PC-9 (cell line): ENCODE data around the gene NAT9. TPM values are rescaled to one million over a fixed set of nuclear protein-coding genes. Genes with fewer than 3 reads are reported as not detected.

Source experiments
- BruUV-seq: library from RNA; stranded (reverse); fragments of 400-500 nt; replicated peaks from 2 replicates; lab custom pipeline; 2021; lab: Mats Ljungman, UMichigan
- CTCF ChIA-PET: fragments of 300-600 bp; sonication (Branson Sonifier 250); formaldehyde crosslinking; loops from one replicate; lab custom pipeline; 2022; ENCODE audit warnings: antibody characterized with exemption; lab: Charles Lee
- POLR2A ChIA-PET: fragments of 300-600 bp; sonication (Branson Sonifier 250); formaldehyde crosslinking; loops from one replicate; lab custom pipeline; 2022; ENCODE audit warnings: antibody characterized with exemption; ENCODE audit not compliant: unreplicated experiment; lab: Charles Lee
- DNase-seq, 2 experiments: peaks; one replicate each; pipeline versions ENCODE4 v3.0.0 to v3.0.0-alpha.2; 2015 to 2022; ENCODE audit warnings: mixed read lengths in 1 of 2
- H2AFZ ChIP-seq: fragments of 200-600 bp; sonication (generic); 2 replicates; pipeline ENCODE4 v1.8.1; 2017; ENCODE audit warnings: antibody characterized with exemption
- H3F3A ChIP-seq: fragments of 200-600 bp; sonication (generic); 2 replicates; pipeline ENCODE4 v1.8.1; 2017; ENCODE audit warnings: antibody characterized with exemption, mild to moderate bottlenecking, low read depth; ENCODE audit not compliant: insufficient read depth
- H3K27ac ChIP-seq: fragments of 200-600 bp; sonication (generic); 2 replicates; pipeline ENCODE4 v1.6.1; 2016; ENCODE audit warnings: mixed run types
- H3K27me3 ChIP-seq: fragments of 200-600 bp; sonication (generic); 2 replicates; pipeline ENCODE4 v1.6.1; 2016; ENCODE audit warnings: low read depth, mixed run types; ENCODE audit not compliant: insufficient read depth
- H3K36me3 ChIP-seq: fragments of 200-600 bp; sonication (generic); 2 replicates; pipeline ENCODE4 v1.6.1; 2016; ENCODE audit warnings: low read depth, mixed run types
- H3K4me1 ChIP-seq: fragments of 200-600 bp; sonication (generic); replicated peaks from 2 replicates; pipeline ENCODE4 v1.6.1; 2016; ENCODE audit warnings: mixed run types; ENCODE audit not compliant: insufficient read depth
- H3K4me2 ChIP-seq: fragments of 200-600 bp; sonication (generic); 2 replicates; pipeline ENCODE4 v1.6.1; 2017; ENCODE audit warnings: mixed run types
- H3K4me3 ChIP-seq: fragments of 200-600 bp; sonication (generic); 2 replicates; pipeline ENCODE4 v1.6.1; 2016; ENCODE audit warnings: mixed run types
- H3K79me2 ChIP-seq: fragments of 200-600 bp; sonication (generic); 2 replicates; pipeline ENCODE4 v1.6.1; 2017; ENCODE audit warnings: low read depth, mixed run types
- H3K9me2 ChIP-seq: fragments of 200-600 bp; sonication (generic); 2 replicates; pipeline ENCODE4 v1.8.1; 2017; ENCODE audit warnings: mild to moderate bottlenecking; ENCODE audit not compliant: insufficient read depth
- H3K9me3 ChIP-seq: fragments of 200-600 bp; sonication (generic); 2 replicates; pipeline ENCODE4 v1.8.1; 2016; ENCODE audit warnings: low read depth; ENCODE audit not compliant: insufficient read depth
- H4K20me1 ChIP-seq: fragments of 200-600 bp; sonication (generic); 2 replicates; pipeline ENCODE4 v1.8.1; 2017; ENCODE audit not compliant: insufficient read depth
- CTCF ChIP-seq: fragments of 200-600 bp; sonication (generic); conservative IDR thresholded peaks from 2 replicates; pipeline ENCODE4 v1.6.1; 2017; ENCODE audit warnings: mixed run types, antibody characterized with exemption, mild to moderate bottlenecking, moderate library complexity
- EZH2 ChIP-seq: fragments of 200-600 bp; sonication (generic); IDR thresholded peaks from 2 replicates; pipeline ENCODE4 v1.8.0; 2017; ENCODE audit warnings: antibody characterized with exemption, low read depth
- intact Hi-C: fragments of 100-400 bp; cut with micrococcal nuclease; formaldehyde crosslinking; loops from one replicate; pipeline ENCODE4 v1.10.0; 2022; ENCODE audit not compliant: unreplicated experiment
- total RNA-seq: library from RNA; stranded (reverse); gene quantifications from 2 replicates; pipeline ENCODE4 v1.2.3, GENCODE V29; 2021

The NAT9 gene
- total RNA-seq, 1 experiment from 2014 or later: 31.5 TPM

GRCh38 chr17:74819801-74820436, 43.8 kb upstream of the NAT9 start:
- Histone ChIP-seq H3K79me2 (no peaks in the 10 kb centered on the region), H3F3A (no peaks in the 10 kb centered on the region), H3K27me3 (no peaks in the 10 kb centered on the region), H3K9me2 (no peaks in the 10 kb centered on the region), H3K4me3 (no peak overlapping the region), H3K4me1 (no peaks in the 10 kb centered on the region), H4K20me1 (no peaks in the 10 kb centered on the region), H3K36me3 (no peaks in the 10 kb centered on the region), H2AFZ (no peak overlapping the region), H3K27ac (no peak overlapping the region), H3K9me3 (no peaks in the 10 kb centered on the region), H3K4me2 (no peak overlapping the region)
- intact Hi-C loops: no loop called here
- ChIA-PET POLR2A (no interaction called here), CTCF (no interaction called here)
- no peak for DNase-seq
- TF ChIP-seq EZH2 (no peak), CTCF (no peak)
- no TSS peak for BruUV-seq

- CTCF ChIA-PET: no interaction called here
- H3K9me2 ChIP-seq: no peaks in the 10 kb centered on the region
- no peaks in the 10 kb centered on the region for H3F3A ChIP-seq
- H3K4me1 ChIP-seq: no peaks in the 10 kb centered on the region
- no peaks in the 10 kb centered on the region for H3K27me3 ChIP-seq
- no peaks in the 10 kb centered on the region for H3K36me3 ChIP-seq
- BruUV-seq: no TSS peak
- TF ChIP-seq CTCF (no peak), EZH2 (no peak)
- no peak overlapping the region for H2AFZ ChIP-seq
- H3K9me3 ChIP-seq: no peaks in the 10 kb centered on the region
- no peak overlapping the region for H3K27ac ChIP-seq
- no peak overlapping the region for H3K4me3 ChIP-seq
- POLR2A ChIA-PET: no interaction called here
- no peak for DNase-seq
- H3K79me2 ChIP-seq: no peaks in the 10 kb centered on the region
- intact Hi-C loops: no loop called here
- no peak overlapping the region for H3K4me2 ChIP-seq
- H4K20me1 ChIP-seq: no peaks in the 10 kb centered on the region
Observed at GRCh38 chr17:74818291-74818938, 42.3 kb upstream of the NAT9 start.

- H3K9me2 ChIP-seq: no peaks in the 10 kb centered on the region
- H3K9me3 ChIP-seq: no peaks in the 10 kb centered on the region
- intact Hi-C loops: no loop called here
- no peak overlapping the region for H3K27ac ChIP-seq
- no peak for TF ChIP-seq CTCF
- no peak for TF ChIP-seq EZH2
- ChIA-PET POLR2A (no interaction called here), CTCF (no interaction called here)
- H3F3A ChIP-seq: no peaks in the 10 kb centered on the region
- H3K79me2 ChIP-seq: no peaks in the 10 kb centered on the region
- no peak overlapping the region for H3K4me2 ChIP-seq
- H3K36me3 ChIP-seq: no peaks in the 10 kb centered on the region
- H4K20me1 ChIP-seq: no peaks in the 10 kb centered on the region
- DNase-seq: no peak
- no peak overlapping the region for H2AFZ ChIP-seq
- no peak overlapping the region for H3K4me3 ChIP-seq
- no peaks in the 10 kb centered on the region for H3K4me1 ChIP-seq
- no TSS peak for BruUV-seq
- no peaks in the 10 kb centered on the region for H3K27me3 ChIP-seq
Observed at GRCh38 chr17:74816905-74817620, 40.9 kb upstream of the NAT9 start.
